GOT3 (cell line): ENCODE data around the gene KATNAL1.
A peak's percentile ranks its signal among the peaks of the same experiment; 100 is the strongest.

Source experiments
- DNase-seq: peaks from one replicate; lab custom pipeline; 2025; ENCODE audit warnings: mixed read lengths; lab: John Stamatoyannopoulos, UW

KATNAL1 gene

GRCh38 chr13:30332456-30333143, 25.2 kb upstream of the KATNAL1 start:
- no peak for DNase-seq

DNA sequence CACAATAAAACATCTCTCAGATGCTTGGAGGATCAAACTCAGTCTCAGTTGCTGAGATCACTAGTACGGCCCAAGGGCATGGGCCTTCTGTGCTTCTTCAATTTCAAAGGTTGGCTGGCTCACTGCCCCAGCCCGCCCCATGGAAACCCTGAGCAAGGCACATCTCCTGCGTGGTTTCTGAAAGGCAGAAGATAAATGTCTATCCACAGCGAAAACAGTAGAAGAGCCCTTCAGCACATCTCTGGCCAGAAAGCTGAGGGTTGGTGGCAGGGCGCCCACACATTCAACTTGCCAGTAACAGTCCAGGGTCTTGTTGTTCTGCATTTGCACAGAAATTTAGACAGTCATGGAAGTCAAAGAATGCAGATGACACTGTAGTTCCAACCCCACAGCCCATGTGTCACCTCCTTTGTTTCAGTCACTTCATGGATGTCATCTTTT, 24.0 kb upstream of the KATNAL1 start:
- DNase-seq = no peak

GRCh38 chr13:30329009-30329585, 21.7 kb upstream of the KATNAL1 start:
- no peak for DNase-seq

GRCh38 chr13:30325668-30326067, 18.3 kb upstream of the KATNAL1 start:
- no peak for DNase-seq

DNA sequence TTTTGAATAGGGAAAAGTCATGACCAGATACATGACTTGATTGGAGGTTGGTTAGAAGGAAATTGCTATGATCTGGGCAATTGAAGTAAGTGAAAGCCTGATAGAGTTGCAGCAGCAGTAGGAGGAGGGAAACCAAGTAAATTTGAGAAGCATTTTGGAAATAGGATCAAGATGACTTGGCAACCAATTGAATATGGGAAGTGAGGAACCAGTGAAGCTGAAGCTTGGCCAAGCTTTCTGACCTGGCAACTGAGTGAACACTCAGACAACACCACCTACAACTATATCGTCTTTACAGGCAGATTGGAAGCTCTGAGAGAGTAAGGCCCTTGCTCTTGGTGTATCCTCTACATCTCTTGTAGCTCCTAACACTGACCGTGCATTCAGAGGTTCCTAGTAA, 16.2 kb upstream of the KATNAL1 start:
- no peak for DNase-seq

DNA sequence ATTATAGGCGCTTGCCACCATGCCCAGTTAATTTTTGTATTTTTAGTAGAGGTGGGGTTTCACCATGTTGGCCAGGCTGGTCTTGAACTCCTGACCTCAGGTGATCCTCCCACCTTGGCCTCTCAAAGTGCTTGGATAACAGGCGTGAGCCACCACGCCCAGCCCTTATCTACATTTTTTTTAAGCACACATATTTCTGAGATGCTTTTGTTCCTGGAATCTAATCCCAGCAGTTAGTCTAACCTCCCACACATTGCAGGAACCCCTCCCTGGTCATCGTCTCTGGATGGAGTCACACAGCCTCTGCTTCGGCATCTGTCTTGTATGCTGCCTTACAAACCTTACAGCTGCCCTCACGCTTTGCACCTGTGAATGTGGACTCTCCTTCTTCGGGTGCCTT, 15.1 kb upstream of the KATNAL1 start:
- DNase-seq = no peak

DNA sequence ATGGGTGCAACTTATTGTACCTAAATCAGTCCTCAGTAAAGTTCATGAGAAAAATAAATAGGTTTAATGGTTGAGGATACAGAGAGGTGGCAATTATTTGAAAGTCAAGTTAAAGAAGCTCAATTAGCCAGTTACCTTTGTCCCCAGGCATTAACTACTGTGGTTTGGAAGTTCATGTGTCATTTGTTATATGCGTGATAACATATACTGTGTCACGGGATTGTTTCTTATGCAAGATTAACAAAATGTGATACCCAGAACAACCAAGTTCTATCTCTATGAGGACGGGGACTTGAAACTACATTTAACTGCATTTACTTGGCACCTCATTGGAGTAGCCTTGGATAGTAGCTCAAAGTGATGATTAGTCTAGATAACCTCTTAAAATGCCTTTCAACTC, 13.9 kb upstream of the KATNAL1 start:
- no peak for DNase-seq

- no peak for DNase-seq
Observed at GRCh38 chr13:30319655-30320054, 12.3 kb upstream of the KATNAL1 start.

DNA sequence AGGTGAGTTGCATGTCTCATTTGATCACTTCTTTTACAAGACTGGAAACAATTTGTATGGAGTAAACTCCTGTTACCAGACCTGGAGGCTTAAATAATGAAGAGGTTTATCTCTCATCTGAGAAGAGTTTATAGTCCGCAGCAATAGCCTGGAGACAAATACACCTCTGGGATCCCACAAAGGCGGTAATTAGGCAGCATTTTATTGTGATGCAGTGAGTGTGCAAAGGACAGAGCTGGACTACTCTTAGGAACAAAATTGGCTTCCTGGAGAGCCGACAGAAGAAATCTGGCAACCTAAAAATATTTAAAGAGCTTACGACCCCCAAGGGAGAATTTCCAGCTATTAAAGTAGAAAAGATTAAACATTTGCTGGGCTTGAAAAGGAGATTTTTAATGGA, 11.8 kb upstream of the KATNAL1 start:
- no peak for DNase-seq

DNA sequence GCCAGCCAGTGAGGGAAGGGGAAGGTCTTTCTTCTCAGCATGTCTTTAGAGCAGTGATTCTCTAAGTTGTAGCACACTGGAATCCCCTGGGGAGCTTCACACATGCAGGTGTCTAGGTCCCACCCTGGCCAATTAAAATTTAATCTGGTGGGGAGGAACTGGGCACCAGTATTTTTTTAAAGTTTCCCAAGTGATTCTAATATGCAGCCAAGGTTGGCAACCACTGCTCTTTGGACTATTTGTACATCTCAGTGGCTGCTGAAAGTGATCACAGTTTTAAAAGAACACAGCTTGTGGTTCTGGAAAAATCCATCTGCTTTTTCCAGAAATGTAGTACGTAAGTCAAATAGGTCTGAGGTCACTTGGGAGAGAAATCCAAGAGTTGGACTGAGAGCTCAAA, 10.7 kb upstream of the KATNAL1 start:
- no peak for DNase-seq

DNA sequence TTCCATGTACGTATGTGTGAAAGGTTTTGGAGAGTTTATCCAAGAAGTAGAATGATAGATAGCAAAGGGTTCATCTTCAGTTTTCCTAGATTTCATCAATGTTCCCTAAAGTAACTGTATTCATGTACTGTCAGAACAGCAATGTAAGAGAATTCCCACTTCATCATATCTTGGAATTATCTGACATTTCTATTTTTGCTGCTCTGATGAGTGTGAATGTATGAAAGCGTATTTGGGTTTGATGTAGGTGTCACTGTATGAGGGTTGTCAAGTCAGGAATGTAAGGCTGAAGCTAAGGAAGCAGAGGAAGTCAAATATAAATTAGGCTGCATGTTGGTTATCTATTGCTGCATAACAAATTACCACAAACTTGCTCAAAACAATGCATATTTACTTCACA, 7.2 kb upstream of the KATNAL1 start:
- DNase-seq = no peak

DNA sequence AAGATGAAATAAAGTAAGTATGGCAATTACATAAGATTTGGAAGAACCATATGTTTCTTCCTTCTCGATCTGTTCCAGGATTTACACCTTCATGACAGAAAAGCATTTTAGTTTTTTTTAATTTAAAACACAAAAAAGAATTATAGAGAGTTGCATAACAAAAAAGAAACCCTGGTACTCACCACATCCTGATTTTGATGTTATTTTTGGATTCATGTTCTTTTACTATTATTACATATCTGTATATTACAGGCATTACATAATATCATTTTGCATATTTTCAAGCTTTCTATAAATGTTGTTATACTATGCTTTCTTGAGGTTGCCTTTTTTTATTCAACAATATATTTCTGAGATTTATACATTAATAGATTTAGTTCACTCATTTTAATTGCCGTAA, 6.7 kb upstream of the KATNAL1 start:
- DNase-seq = no peak

DNA sequence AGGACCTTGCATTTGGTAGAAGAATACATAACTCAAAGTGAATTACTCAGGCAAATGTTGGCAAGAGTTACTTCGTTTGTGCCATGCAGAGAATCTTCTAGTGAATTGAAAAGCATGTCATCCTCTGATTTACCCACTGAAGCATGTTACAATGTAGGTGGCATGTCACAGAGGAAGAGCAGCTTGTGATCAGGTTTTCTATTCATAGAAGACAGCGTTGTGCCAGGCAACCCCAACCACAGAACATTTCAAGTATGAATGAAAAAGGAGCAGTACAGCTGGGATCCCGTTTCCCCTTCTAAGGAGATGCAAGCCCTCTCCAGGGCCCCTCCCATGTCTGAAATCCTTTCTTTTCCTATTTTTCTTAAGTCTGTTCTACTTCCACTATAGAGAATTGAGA, 6.0 kb upstream of the KATNAL1 start:
- no peak for DNase-seq

- DNase-seq = no peak
Observed at GRCh38 chr13:30312904-30313303, 5.6 kb upstream of the KATNAL1 start.

GRCh38 chr13:30308548-30308947, 1.2 kb upstream of the KATNAL1 start:
- DNase-seq = no peak

GRCh38 chr13:30307971-30308290, 580 bp upstream of the KATNAL1 start:
- DNase-seq = no peak

GRCh38 chr13:30306762-30307193, 573 bp downstream of the KATNAL1 start:
- DNase-seq = peak; percentile 60

GRCh38 chr13:30305456-30305970, 1.8 kb downstream of the KATNAL1 start:
- DNase-seq = no peak

- no peak for DNase-seq
Observed at GRCh38 chr13:30303269-30303668, 4.1 kb downstream of the KATNAL1 start.

DNA sequence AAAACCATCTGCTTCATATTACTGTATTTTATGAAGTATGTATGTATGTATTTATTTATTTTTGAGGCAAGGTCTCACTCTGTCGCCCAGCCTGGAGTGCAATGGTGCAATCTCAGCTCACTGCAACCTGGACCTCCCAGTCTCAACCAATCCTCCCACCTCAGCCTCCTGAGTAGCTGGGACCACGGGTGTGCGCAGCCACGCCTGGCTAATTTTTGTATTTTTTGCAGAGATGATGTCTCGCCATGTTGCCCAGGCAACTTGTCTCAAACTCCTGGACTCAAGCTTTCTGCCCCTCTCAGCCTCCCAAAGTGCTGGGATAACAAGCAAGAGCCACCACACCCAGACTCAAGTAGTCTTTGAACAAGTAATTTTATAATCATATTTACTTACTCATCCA, 5.5 kb downstream of the KATNAL1 start:
- DNase-seq = no peak

- DNase-seq = no peak
Observed at GRCh38 chr13:30300596-30300995, 6.8 kb downstream of the KATNAL1 start.

GRCh38 chr13:30299786-30300185, 7.6 kb downstream of the KATNAL1 start:
- DNase-seq = no peak

- DNase-seq = no peak
Observed at GRCh38 chr13:30295116-30295515, 12.2 kb downstream of the KATNAL1 start.

DNA sequence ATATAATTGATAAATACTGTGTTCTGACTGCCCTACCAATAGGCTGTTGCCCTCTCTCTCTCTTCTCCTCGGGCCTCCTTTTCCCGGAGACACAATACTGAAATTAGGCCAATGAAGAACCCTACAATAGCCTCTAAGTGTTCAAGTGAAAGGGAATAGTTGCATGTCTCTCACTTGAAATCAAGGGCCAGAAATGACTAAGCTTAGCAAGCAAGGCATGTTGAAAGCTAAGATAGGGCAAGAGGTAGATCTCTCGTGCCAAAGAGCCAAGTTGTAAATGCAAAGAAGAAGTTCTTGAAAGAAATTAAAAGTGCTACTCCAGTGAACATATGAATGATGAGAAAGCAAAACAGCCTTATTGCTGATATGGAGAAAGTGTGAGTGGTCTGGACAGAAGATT, 13.3 kb downstream of the KATNAL1 start:
- no peak for DNase-seq
